ENCODE data around the gene RNF222.
A peak's percentile ranks its signal among the peaks of the same experiment; 100 is the strongest.

RNF222 gene

DNA sequence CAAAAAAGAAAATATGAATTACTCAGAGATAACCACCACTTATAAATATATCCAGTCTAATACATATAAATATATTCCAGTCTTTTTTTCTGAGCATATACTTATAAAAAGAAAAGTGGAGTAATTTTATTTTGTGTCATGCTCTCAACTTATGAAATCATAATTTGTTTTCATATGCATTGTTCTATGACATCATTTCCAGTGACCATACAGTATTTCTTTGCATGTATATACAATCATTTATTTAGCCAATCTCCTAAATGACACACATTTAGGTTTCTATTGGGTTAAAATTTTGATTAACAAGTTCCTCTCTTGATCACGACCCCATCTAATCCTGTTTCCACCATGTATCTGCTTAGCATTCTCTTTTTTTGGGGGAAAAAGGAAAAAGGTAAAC, 21.7 kb upstream of the RNF222 start:
- TF ChIP-seq Cebpa-rat (IDR thresholded peaks at IDR 0.05) = no peak
- Histone ChIP-seq H3K4me3 (no peak overlapping the region), H3K27me3 (no peaks in the 10 kb centered on the region), H3K4me1 (peaks cover 14 to 54% (median 18%) of the 10 kb centered on the region in 10 experiments; a peak in 19 of 20 replicates), H3K9me3 (replicated peaks in 1 of 11) (peaks cover 0 to 6% (median 0%) of the 10 kb centered on the region in 11 experiments; a peak in 1 of 22 replicates), H3K9ac (no peak overlapping the region), H3K36me3 (no peaks in the 10 kb centered on the region), H3K27ac (peak overlapping the region in 1 of 11 experiments; percentile 79; a peak in 2 of 22 replicates), H3K4me2 (peak overlapping the region in 1 of 11 experiments; percentile 73; a peak in 3 of 22 replicates), H4K20me1 (no peaks in the 10 kb centered on the region)

GRCh38 chr17:8418471-8418870, 20.8 kb upstream of the RNF222 start:
- Histone ChIP-seq H3K4me2 (peak overlapping the region in 6 of 11 experiments; percentile 18 to 64 (median 36); a peak in 4 of 22 replicates), H3K27ac (peak overlapping the region in 3 of 11 experiments; percentile 33 to 37 (median 37); a peak in 3 of 22 replicates), H3K36me3 (no peaks in the 10 kb centered on the region), H4K20me1 (no peaks in the 10 kb centered on the region), H3K4me1 (peaks cover 14 to 52% (median 19%) of the 10 kb centered on the region in 10 experiments; a peak in 19 of 20 replicates), H3K4me3 (no peak overlapping the region), H3K9ac (no peak overlapping the region), H3K27me3 (no peaks in the 10 kb centered on the region), H3K9me3 (replicated peaks in 1 of 11) (peaks cover 0 to 6% (median 0%) of the 10 kb centered on the region in 11 experiments; a peak in 1 of 22 replicates)
- TF ChIP-seq Cebpa-rat (IDR thresholded peaks at IDR 0.05) = no peak

DNA sequence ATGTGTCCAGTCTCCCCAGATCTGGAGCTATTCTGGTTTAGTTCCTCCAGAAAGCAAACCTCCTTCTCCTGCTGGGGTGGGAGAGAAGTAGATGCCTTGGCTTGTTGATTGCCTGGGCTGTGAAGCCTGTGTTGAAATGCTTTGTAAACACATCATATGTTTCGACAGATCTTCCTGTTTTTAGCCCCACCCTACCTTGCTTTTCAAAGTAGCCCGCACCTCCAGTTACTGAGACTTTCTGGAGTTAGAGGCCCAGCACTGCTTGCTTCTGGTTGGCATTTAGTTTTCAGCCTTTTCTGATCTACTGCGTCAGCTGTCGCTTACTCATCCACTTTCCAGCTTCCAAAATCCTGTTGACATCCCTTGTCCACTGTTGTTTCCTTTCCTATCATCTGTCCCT, 20.2 kb upstream of the RNF222 start:
- Histone ChIP-seq H4K20me1 (no peaks in the 10 kb centered on the region), H3K27me3 (no peaks in the 10 kb centered on the region), H3K27ac (peak overlapping the region in 5 of 11 experiments; percentile 15 to 55 (median 37); a peak in 6 of 22 replicates), H3K9ac (no peak overlapping the region; a peak in 1 of 22 replicates), H3K36me3 (no peaks in the 10 kb centered on the region), H3K4me1 (peaks cover 14 to 52% (median 25%) of the 10 kb centered on the region in 10 experiments; a peak in 19 of 20 replicates), H3K4me2 (peak overlapping the region in 7 of 11 experiments; percentile 18 to 64 (median 39); a peak in 12 of 22 replicates), H3K9me3 (replicated peaks in 1 of 11) (peaks cover 0 to 6% (median 0%) of the 10 kb centered on the region in 11 experiments; a peak in 1 of 22 replicates), H3K4me3 (no peak overlapping the region)
- TF ChIP-seq Cebpa-rat (IDR thresholded peaks at IDR 0.05) = 0 out of 22 replicates have a peak, but pooled peaks of 1 of the 11 experiments have one; percentile 12

DNA sequence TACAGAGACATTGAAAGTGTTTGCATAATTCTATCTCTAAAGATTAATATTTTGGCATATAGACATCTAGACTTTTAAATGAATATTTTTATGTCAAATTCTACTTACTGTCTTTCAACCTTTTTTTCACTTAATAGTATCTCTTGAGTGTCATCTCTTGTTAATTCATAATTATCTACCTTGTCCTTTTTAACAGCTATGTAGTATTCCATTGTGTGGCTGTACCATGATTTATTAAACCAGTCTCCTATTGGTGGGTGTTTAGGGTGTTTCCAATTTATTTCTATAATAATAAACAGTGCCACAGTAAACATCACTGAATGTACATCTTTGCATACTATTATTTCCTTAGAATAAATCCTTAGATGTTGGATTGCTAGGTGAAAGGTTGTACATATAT, 16.3 kb upstream of the RNF222 start:
- Histone ChIP-seq H3K4me2 (no peak overlapping the region), H3K36me3 (no peaks in the 10 kb centered on the region), H3K27me3 (no peaks in the 10 kb centered on the region), H3K4me3 (no peak overlapping the region), H3K9me3 (replicated peaks in 1 of 11) (peaks cover 0 to 6% (median 0%) of the 10 kb centered on the region in 11 experiments; a peak in 1 of 22 replicates), H3K27ac (no peak overlapping the region), H3K9ac (no peak overlapping the region), H3K4me1 (peaks cover 0 to 32% (median 16%) of the 10 kb centered on the region in 10 experiments; a peak in 13 of 20 replicates), H4K20me1 (no peaks in the 10 kb centered on the region)
- no peak for TF ChIP-seq Cebpa-rat (IDR thresholded peaks at IDR 0.05)

GRCh38 chr17:8413328-8413727, 15.7 kb upstream of the RNF222 start:
- no peaks in the 10 kb centered on the region for H3K36me3 ChIP-seq
- no peak for TF ChIP-seq Cebpa-rat (IDR thresholded peaks at IDR 0.05)
- H3K4me3 ChIP-seq = no peak overlapping the region
- H4K20me1 ChIP-seq = no peaks in the 10 kb centered on the region
- no peaks in the 10 kb centered on the region for H3K27me3 ChIP-seq
- peaks cover 0 to 31% (median 16%) of the 10 kb centered on the region in 10 experiments; a peak in 13 of 20 replicates for H3K4me1 ChIP-seq
- H3K9ac ChIP-seq = no peak overlapping the region
- H3K9me3 ChIP-seq (replicated peaks in 1 of 11) = peaks cover 0 to 6% (median 0%) of the 10 kb centered on the region in 11 experiments; a peak in 1 of 22 replicates
- peak overlapping the region in 8 of 11 experiments; percentile 0 to 32 (median 22); a peak in 9 of 22 replicates for H3K4me2 ChIP-seq
- H3K27ac ChIP-seq = no peak overlapping the region

GRCh38 chr17:8412089-8412488, 14.5 kb upstream of the RNF222 start:
- Histone ChIP-seq H3K36me3 (no peaks in the 10 kb centered on the region), H3K27ac (no peak overlapping the region), H4K20me1 (no peaks in the 10 kb centered on the region), H3K9ac (no peak overlapping the region), H3K9me3 (replicated peaks in 1 of 11) (peaks cover 0 to 5% (median 0%) of the 10 kb centered on the region in 11 experiments; a peak in 1 of 22 replicates), H3K4me3 (no peak overlapping the region), H3K4me2 (0 out of 22 replicates have a peak overlapping the region, but pooled peaks of 1 of the 11 experiments have one; percentile 0), H3K27me3 (no peaks in the 10 kb centered on the region), H3K4me1 (peaks cover 0 to 19% (median 8%) of the 10 kb centered on the region in 10 experiments; a peak in 11 of 20 replicates)
- no peak for TF ChIP-seq Cebpa-rat (IDR thresholded peaks at IDR 0.05)

- Histone ChIP-seq H3K27ac (no peak overlapping the region), H3K27me3 (no peaks in the 10 kb centered on the region), H4K20me1 (no peaks in the 10 kb centered on the region), H3K9me3 (replicated peaks in 1 of 11) (no peaks in the 10 kb centered on the region), H3K4me3 (no peak overlapping the region), H3K4me2 (peak overlapping the region in 3 of 11 experiments; percentile 13 to 46 (median 30); a peak in 4 of 22 replicates), H3K4me1 (peaks cover 2 to 22% (median 10%) of the 10 kb centered on the region in 10 experiments; a peak in 17 of 20 replicates), H3K9ac (no peak overlapping the region), H3K36me3 (no peaks in the 10 kb centered on the region)
- TF ChIP-seq Cebpa-rat (IDR thresholded peaks at IDR 0.05) = no peak
Observed at GRCh38 chr17:8410883-8411238, 13.2 kb upstream of the RNF222 start.

DNA sequence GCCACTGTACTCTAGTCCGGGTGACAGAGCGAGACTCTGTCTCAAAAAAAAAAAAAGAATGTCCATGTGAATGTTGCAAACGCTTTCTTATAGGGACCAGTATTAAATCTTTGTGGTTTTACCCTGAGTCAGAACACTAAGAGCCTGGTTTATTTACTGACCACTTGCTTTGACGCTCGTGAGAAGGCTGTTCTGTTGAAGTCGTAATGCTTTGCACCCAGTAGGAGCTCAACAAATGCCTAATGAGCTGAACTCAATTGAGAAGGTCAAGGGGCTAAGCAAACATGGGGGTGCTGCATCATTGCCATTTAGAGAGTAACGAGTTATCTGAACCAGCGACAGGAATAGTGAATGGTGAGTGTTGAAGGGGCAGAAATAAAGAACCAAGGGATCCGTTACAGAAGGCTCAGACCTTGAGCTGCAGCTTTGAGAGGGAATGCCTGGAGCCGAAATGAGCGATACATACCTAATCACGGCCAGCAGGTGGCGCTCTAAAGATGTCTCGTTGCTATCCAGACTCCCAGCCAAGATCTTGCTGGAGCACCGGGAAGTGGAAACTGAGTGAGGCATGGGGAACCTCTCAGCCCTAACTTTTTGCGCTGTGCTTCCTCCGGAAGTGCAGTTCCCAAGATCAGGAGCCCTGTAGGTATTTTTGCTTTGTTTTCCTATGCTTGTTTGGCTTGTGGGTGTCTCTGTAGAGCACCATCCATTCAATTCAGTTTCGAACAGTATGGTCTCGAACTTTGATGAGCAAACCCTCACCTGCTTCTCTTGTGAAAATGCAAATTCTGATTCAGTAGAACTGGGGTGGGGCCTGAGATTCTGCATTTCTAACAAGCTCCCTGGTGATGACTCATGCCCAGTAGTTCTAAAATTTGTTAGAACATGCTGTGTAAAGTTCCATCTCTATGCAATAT, 12.6 kb upstream of the RNF222 start:
- H3K27me3 ChIP-seq = no peaks in the 10 kb centered on the region
- TF ChIP-seq Cebpa-rat (IDR thresholded peaks at IDR 0.05) = no peak
- H3K36me3 ChIP-seq = no peaks in the 10 kb centered on the region
- H3K9ac ChIP-seq = no peak overlapping the region
- peak overlapping the region in 4 of 11 experiments; percentile 13 to 46 (median 30); a peak in 5 of 22 replicates for H3K4me2 ChIP-seq
- H3K4me3 ChIP-seq = no peak overlapping the region
- H4K20me1 ChIP-seq = no peaks in the 10 kb centered on the region
- H3K4me1 ChIP-seq = peaks cover 7 to 28% (median 14%) of the 10 kb centered on the region in 10 experiments; a peak in 17 of 20 replicates
- no peaks in the 10 kb centered on the region for H3K9me3 ChIP-seq (replicated peaks in 1 of 11)
- no peak overlapping the region for H3K27ac ChIP-seq

GRCh38 chr17:8408371-8408770, 10.7 kb upstream of the RNF222 start:
- peaks cover 7 to 26% (median 13%) of the 10 kb centered on the region in 10 experiments; a peak in 17 of 20 replicates for H3K4me1 ChIP-seq
- H3K36me3 ChIP-seq = no peaks in the 10 kb centered on the region
- H3K27me3 ChIP-seq = no peaks in the 10 kb centered on the region
- H3K4me2 ChIP-seq = no peak overlapping the region
- H4K20me1 ChIP-seq = no peaks in the 10 kb centered on the region
- H3K27ac ChIP-seq = no peak overlapping the region
- H3K9ac ChIP-seq = no peak overlapping the region
- H3K4me3 ChIP-seq = no peak overlapping the region
- TF ChIP-seq Cebpa-rat (IDR thresholded peaks at IDR 0.05) = no peak
- H3K9me3 ChIP-seq (replicated peaks in 1 of 11) = no peaks in the 10 kb centered on the region
